ENCODE results near the gene B4GAT1. TPM values are rescaled to one million over a fixed set of nuclear protein-coding genes. Genes with fewer than 3 reads are reported as not detected.

Gene B4GAT1
- total and polyA plus RNA-seq, 2 of the 13 experiments (the other 11 are each of a cell fraction or from before 2014, with no cell fraction given) = 40.4 to 109 TPM

- TF ChIP-seq ZNF552 (CRISPR knock-in tag; IDR thresholded peaks at IDR 0.05; ENCODE audit: borderline replicate concordance) = no peak
- no peak for TF ChIP-seq GTF2F1 (IDR thresholded peaks at IDR 0.05; ENCODE audit: low read length)
- TF ChIP-seq ZNF816 (CRISPR knock-in tag; IDR thresholded peaks at IDR 0.05; ENCODE audit: borderline replicate concordance) = no peak
- TF ChIP-seq SSRP1 (CRISPR knock-in tag; IDR thresholded peaks at IDR 0.05) = peak; percentile 77; the same call in 1 of the 2 replicates
- TF ChIP-seq ZBTB42 (CRISPR knock-in tag; IDR thresholded peaks at IDR 0.05) = no peak
- no peak for TF ChIP-seq ZNF382 (CRISPR knock-in tag; IDR thresholded peaks at IDR 0.05; ENCODE audit: borderline replicate concordance)
- TF ChIP-seq YY1 (IDR thresholded peaks at IDR 0.05; ENCODE audit: insufficient read depth, insufficient replicate concordance, low read depth, low read length) = peak; percentile 39
- no peak for TF ChIP-seq TP53 (CRISPR knock-in tag; conservative IDR thresholded peaks at IDR 0.05)
- peak in 1 of 2 experiments; percentile 62; a peak in 1 of 4 replicates for TF ChIP-seq POLR2A (IDR thresholded peaks at IDR 0.05; ENCODE audit: insufficient read depth in 1 of 2, low read depth in 2 of 2, low read length in 2 of 2)
- TF ChIP-seq ZNF143 (CRISPR knock-in tag; IDR thresholded peaks at IDR 0.05) = no peak
- TF ChIP-seq ZNF24 (IDR thresholded peaks at IDR 0.05) = 0 out of 2 replicates have a peak, but pooled peaks have one; percentile 23
- no peak for TF ChIP-seq SIX4 (CRISPR knock-in tag; IDR thresholded peaks at IDR 0.05)
- peak; percentile 37 for TF ChIP-seq ETV5 (CRISPR knock-in tag; IDR thresholded peaks at IDR 0.05; ENCODE audit: borderline replicate concordance)
- TF ChIP-seq ZNF557 (CRISPR knock-in tag; IDR thresholded peaks at IDR 0.05) = no peak
- no peak for TF ChIP-seq ZEB1 (IDR thresholded peaks at IDR 0.05; ENCODE audit: insufficient replicate concordance, low read depth)
- peak; percentile 19; the same call in 1 of the 2 replicates for TF ChIP-seq ZNF280B (CRISPR knock-in tag; IDR thresholded peaks at IDR 0.05; ENCODE audit: borderline replicate concordance)
- TF ChIP-seq CREB3 (CRISPR knock-in tag; IDR thresholded peaks at IDR 0.05) = no peak; the same call in 1 of the 2 replicates
- TF ChIP-seq ZNF589 (CRISPR knock-in tag; conservative IDR thresholded peaks at IDR 0.05) = no peak
- TF ChIP-seq KDM2A (CRISPR knock-in tag; IDR thresholded peaks at IDR 0.05; ENCODE audit: borderline replicate concordance, low read depth) = peak; percentile 59; the same call in 1 of the 2 replicates
- no peak for TF ChIP-seq ZNF205 (CRISPR knock-in tag; IDR thresholded peaks at IDR 0.05)
- no peak for TF ChIP-seq ELF3 (CRISPR knock-in tag; IDR thresholded peaks at IDR 0.05)
- no peak for TF ChIP-seq PAWR (CRISPR knock-in tag; IDR thresholded peaks at IDR 0.05; ENCODE audit: borderline replicate concordance)
- no peak for TF ChIP-seq THRA (CRISPR knock-in tag; IDR thresholded peaks at IDR 0.05; ENCODE audit: borderline replicate concordance)
- peak; percentile 46; the same call in 1 of the 2 replicates for TF ChIP-seq KMT2A (CRISPR knock-in tag; IDR thresholded peaks at IDR 0.05)
- TF ChIP-seq YEATS2 (CRISPR knock-in tag; IDR thresholded peaks at IDR 0.05; ENCODE audit: borderline replicate concordance) = no peak; the same call in 1 of the 2 replicates
- TF ChIP-seq ZNF441 (CRISPR knock-in tag; IDR thresholded peaks at IDR 0.05; ENCODE audit: borderline replicate concordance) = no peak
- TF ChIP-seq ZC3H13 (CRISPR knock-in tag; IDR thresholded peaks at IDR 0.05) = no peak
- TF ChIP-seq SP2 (CRISPR knock-in tag; IDR thresholded peaks at IDR 0.05) = peak; percentile 21; the same call in 1 of the 2 replicates
Measured at GRCh38 chr11:66311965-66312548, 35.4 kb downstream of the B4GAT1 start (continued).
